H1 (cell line): ENCODE data around the gene MAPT.

Experiments
- CTCF ChIP-seq, 3 experiments: IDR thresholded peaks; 1 replicate in 2 of 3; 2 replicates in 1 of 3; pipeline versions ENCODE4 v1.5.1 to v1.6.1; 2011; ENCODE audit warnings: low read length in 3 of 3, mild to moderate bottlenecking in 3 of 3, inconsistent platforms in 2 of 3, low read depth in 1 of 3, moderate library complexity in 1 of 3; ENCODE audit not compliant: insufficient read depth in 1 of 3; ENCODE audit errors: control extremely low read depth in 1 of 3
- POLR2A ChIP-seq, 2 experiments: IDR thresholded peaks; 1 replicate in 1 of 2; 2 replicates in 1 of 2; pipeline ENCODE4 v1.6.1; 2011; ENCODE audit warnings: low read depth in 2 of 2, low read length in 2 of 2, mild to moderate bottlenecking in 2 of 2; ENCODE audit errors: control extremely low read depth in 1 of 2
- POLR2AphosphoS5 ChIP-seq: IDR thresholded peaks from 2 replicates; pipeline ENCODE4 v1.6.1; 2011; ENCODE audit warnings: low read depth, low read length
- RBBP5 ChIP-seq: IDR thresholded peaks from 2 replicates; pipeline ENCODE4 v1.7.1; 2012; ENCODE audit warnings: low read depth, mild to moderate bottlenecking, inconsistent platforms, low read length, moderate library complexity, borderline replicate concordance

- no peak for TF ChIP-seq RBBP5
- no peak for TF ChIP-seq POLR2A (IDR thresholded peaks at IDR 0.05; ENCODE audit: control extremely low read depth in 1 of 2, low read depth in 2 of 2, low read length in 2 of 2)
- TF ChIP-seq CTCF (IDR thresholded peaks at IDR 0.05; ENCODE audit: control extremely low read depth in 1 of 3, insufficient read depth in 1 of 3, low read depth in 1 of 3, low read length in 3 of 3) = no peak
- TF ChIP-seq POLR2AphosphoS5 = no peak
Observed at GRCh38 chr17:45846223-45846622, 48.1 kb upstream of the MAPT start.
